K562 (cell line): Measurements from ENCODE around the gene ABCB4. TPM values are rescaled to one million over a fixed set of nuclear protein-coding genes. Genes with fewer than 3 reads are reported as not detected.

ENCODE experiments used
- ATAC-seq: fragments of 200-7000 bp; cut with Tn5 transposase; 3 replicates; pipeline ENCODE4 v1.9.1; 2020; ENCODE audit warnings: moderate library complexity
- BruUV-seq: library from RNA; stranded (reverse); fragments of 400-500 nt; replicated peaks from 2 replicates; lab custom pipeline; 2021; lab: Mats Ljungman, UMichigan
- CTCF ChIA-PET: fragments of 300-600 bp; formaldehyde crosslinking; extraction: SDS; loops from one replicate; lab custom pipeline; 2021; ENCODE audit warnings: low intra/inter-chr PET ratio; lab: Yijun Ruan, JAX
- POLR2A ChIA-PET: fragments of 300-600, 350-650 bp; sonication (Branson Sonifier 250); formaldehyde crosslinking; extraction: SDS; loops from one replicate; lab custom pipeline; 2021; ENCODE audit warnings: antibody characterized with exemption, inconsistent platforms; lab: Yijun Ruan, JAX
- DNase-seq, 4 experiments: peaks; one replicate each; pipeline versions ENCODE4 v3.0.0 to v3.0.0-alpha.2; 2011 to 2018; ENCODE audit warnings: low spot score in 3 of 4, mixed read lengths in 3 of 4; ENCODE audit errors: extremely low read depth in 1 of 4
- FAIRE-seq: peaks from 2 replicates; lab custom pipeline; 2011; peaks lifted over from hg19 to GRCh38; lab: Jason Lieb, UNC
- H2AFZ ChIP-seq: 2 replicates; pipeline ENCODE4 v1.6.0; 2011; ENCODE audit warnings: low read depth, low read length, control low read depth, inconsistent platforms
- H3K27ac ChIP-seq: fragments of 200-600 bp; 3 replicates; pipeline ENCODE4 v1.8.0; 2011; ENCODE audit warnings: low read depth, mild to moderate bottlenecking, control low read depth, inconsistent platforms, low read length, moderate library complexity, mixed read lengths; ENCODE audit errors: extremely low read depth
- H3K27me3 ChIP-seq, 2 experiments: fragments of 300-600 bp in 1 of 2; 2 replicates in 1 of 2; 3 replicates in 1 of 2; pipeline versions ENCODE4 v1.6.0 to v1.8.0; 2011; ENCODE audit warnings: inconsistent platforms in 2 of 2, low read length in 2 of 2, mild to moderate bottlenecking in 1 of 2, mixed read lengths in 1 of 2, moderate library complexity in 1 of 2; ENCODE audit not compliant: control insufficient read depth in 2 of 2, insufficient read depth in 2 of 2
- H3K36me3 ChIP-seq: fragments of 300-600 bp; 3 replicates; pipeline ENCODE4 v1.8.0; 2011; ENCODE audit warnings: mild to moderate bottlenecking, low read length, inconsistent platforms; ENCODE audit not compliant: control insufficient read depth, insufficient read depth
- H3K4me1 ChIP-seq, 2 experiments: fragments of 200-600 bp in 1 of 2; replicated peaks in 1 of 2; 2 replicates in 1 of 2; 3 replicates in 1 of 2; pipeline versions ENCODE4 v1.5.1 to v1.8.0; 2011; ENCODE audit warnings: inconsistent platforms in 2 of 2, low read length in 2 of 2, mild to moderate bottlenecking in 1 of 2, mixed read lengths in 1 of 2, moderate library complexity in 1 of 2; ENCODE audit not compliant: control insufficient read depth in 2 of 2, insufficient read depth in 2 of 2
- H3K4me2 ChIP-seq: 2 replicates; pipeline ENCODE4 v1.6.1; 2011; ENCODE audit warnings: low read length, control low read depth, inconsistent platforms, mixed read lengths; ENCODE audit not compliant: insufficient read depth
- H3K4me3 ChIP-seq: fragments of 200-600 bp; sonication (generic), shearing (Covaris generic); 2 replicates; pipeline ENCODE4 v1.5.1; 2016; ENCODE audit warnings: control low read depth, inconsistent platforms
- H3K79me2 ChIP-seq: fragments of 200-600 bp; 3 replicates; pipeline ENCODE4 v1.8.0; 2011; ENCODE audit warnings: low read length, inconsistent platforms; ENCODE audit not compliant: control insufficient read depth, insufficient read depth
- H3K9ac ChIP-seq, 2 experiments: 2 replicates each; pipeline versions ENCODE4 v1.6.0 to v1.6.1; 2011; ENCODE audit warnings: low read depth in 2 of 2, low read length in 2 of 2, control low read depth in 1 of 2, inconsistent platforms in 1 of 2, mild to moderate bottlenecking in 1 of 2, mixed read lengths in 1 of 2; ENCODE audit not compliant: insufficient read depth in 1 of 2
- H3K9me1 ChIP-seq: one replicate; pipeline ENCODE4 v1.6.0; 2011; ENCODE audit warnings: inconsistent platforms, mild to moderate bottlenecking, low read length, moderate library complexity; ENCODE audit not compliant: control insufficient read depth, insufficient read depth
- H3K9me3 ChIP-seq: replicated peaks from 2 replicates; pipeline ENCODE4 v1.5.1; 2011; ENCODE audit warnings: low read depth, low read length, inconsistent platforms; ENCODE audit not compliant: control insufficient read depth, insufficient read depth
- H4K20me1 ChIP-seq: replicated peaks from 2 replicates; pipeline ENCODE4 v1.6.1; 2011; ENCODE audit warnings: low read length, inconsistent platforms, mixed read lengths; ENCODE audit not compliant: control insufficient read depth, insufficient read depth
- FOXJ2 ChIP-seq: fragments of 200-800 bp; sonication (Bioruptor generic); IDR thresholded peaks from 2 replicates; pipeline ENCODE4 v1.6.1; 2016; ENCODE audit warnings: missing genetic modification characterization, missing compliant biosample characterization
- HDAC3 ChIP-seq: fragments of 450-650 bp; IDR thresholded peaks from 2 replicates; pipeline ENCODE4 v1.6.1; 2018; ENCODE audit warnings: borderline replicate concordance, mild to moderate bottlenecking, moderate library complexity; ENCODE audit not compliant: partially characterized antibody
- RFX5 ChIP-seq: IDR thresholded peaks from 2 replicates; pipeline ENCODE4 v1.6.1; 2011; ENCODE audit warnings: low read depth, mild to moderate bottlenecking, improper control_type of control experiment, low read length
- TAF1 ChIP-seq: IDR thresholded peaks from 2 replicates; pipeline ENCODE4 v1.6.1; 2011; ENCODE audit warnings: mild to moderate bottlenecking, low read length, moderate library complexity; ENCODE audit not compliant: insufficient read depth, control insufficient read depth, severe bottlenecking; ENCODE audit errors: extremely low read depth
- THAP12 ChIP-seq: fragments of 250-450 bp; sonication (Bioruptor Pico); IDR thresholded peaks from 2 replicates; pipeline ENCODE4 v1.9.0; 2021; ENCODE audit warnings: mild to moderate bottlenecking, inconsistent platforms
- ZBTB5 ChIP-seq: fragments of 450-650 bp; IDR thresholded peaks from 2 replicates; pipeline ENCODE4 v1.6.1; 2017; ENCODE audit warnings: antibody characterized with exemption
- ZNF12 ChIP-seq: sonication (generic); formaldehyde crosslinking; IDR thresholded peaks from 2 replicates; pipeline ENCODE4 v1.4.0; 2020; ENCODE audit warnings: mild to moderate bottlenecking, missing genetic modification reagents
- ZNF212 ChIP-seq: fragments of 450-650 bp; formaldehyde crosslinking; IDR thresholded peaks from 2 replicates; pipeline ENCODE4 v1.4.0; 2020; ENCODE audit warnings: mild to moderate bottlenecking
- ZNF23 ChIP-seq: fragments of 250-450 bp; sonication (Bioruptor Pico); IDR thresholded peaks from 2 replicates; pipeline ENCODE4 v1.4.0; 2020; ENCODE audit warnings: mild to moderate bottlenecking
- ZNF274 ChIP-seq: IDR thresholded peaks from 2 replicates; pipeline ENCODE4 v1.6.1; 2011; ENCODE audit warnings: low read depth, mild to moderate bottlenecking, low read length, moderate library complexity, borderline replicate concordance
- ZNF609 ChIP-seq: sonication (generic); formaldehyde crosslinking; IDR thresholded peaks from 2 replicates; pipeline ENCODE4 v1.8.1; 2023; ENCODE audit warnings: missing genetic modification reagents, mild to moderate bottlenecking, borderline replicate concordance
- WGBS: fragments of 100-300 bp; shearing (Covaris generic); methylation state at CpG from one replicate; pipeline ENCODE4 v1.1.6; 2016; ENCODE audit warnings: low coverage, mixed read lengths; ENCODE audit not compliant: insufficient coverage; ENCODE audit errors: missing lambda C conversion rate; 5-methylcytosine and 5-hydroxymethylcytosine counted together
- in situ Hi-C: fragments of 300-500 bp; cut with MboI; formaldehyde crosslinking; loops from 4 replicates; pipeline ENCODE4 v1.15.0; 2018; ENCODE audit warnings: inconsistent platforms, mixed read lengths
- intact Hi-C: fragments of 100-400 bp; cut with micrococcal nuclease; formaldehyde crosslinking; loops from 2 replicates; pipeline ENCODE4 v1.14.2; 2022
- polyA plus RNA-seq, 8 experiments: library from polyadenylated mRNA; depleted of rRNA in 4 of 8; stranded (reverse) in 5 of 8; unstranded in 3 of 8; fragments of >200 nt; fragmentation: Nextera tagmentation in 2 of 8; fragmentation: Illumina TruSeq in 1 of 8; extraction: Ambion mirVana in 2 of 8; extraction: Trizol in 1 of 8; gene quantifications; 2 replicates each; pipeline versions ENCODE4 v1.2.1 to v1.2.3, GENCODE V29; 2011 to 2014; ENCODE audit warnings: inconsistent platforms in 1 of 8, missing spikeins in 1 of 8
- total RNA-seq, 7 experiments: library from RNA; depleted of rRNA in 6 of 7; stranded (reverse); fragments of >200 nt in 6 of 7; fragmentation: Illumina TruSeq in 2 of 7; extraction: Trizol in 2 of 7; gene quantifications; 2 replicates each; pipeline versions ENCODE4 v1.2.1 to v1.2.3, GENCODE V29; 2011 to 2021; ENCODE audit warnings: low replicate concordance in 1 of 7
- TF ChIP-seq, protein P1 (sequence below), 2 experiments: fragments of 250-450 bp in 1 of 2; fragments of 450-650 bp in 1 of 2; sonication (Bioruptor Pico) in 1 of 2; IDR thresholded peaks; 2 replicates each; pipeline versions ENCODE4 v1.6.1 to v1.8.0; 2016 to 2021; ENCODE audit warnings: mild to moderate bottlenecking in 2 of 2, moderate library complexity in 2 of 2, missing compliant biosample characterization in 1 of 2, missing genetic modification characterization in 1 of 2

The ABCB4 gene
- total and polyA plus RNA-seq, 9 of the 15 experiments (the other 6 are each of a cell fraction or from before 2014, with no cell fraction given) = 0.06 to 0.73 (median 0.40) TPM

DNA sequence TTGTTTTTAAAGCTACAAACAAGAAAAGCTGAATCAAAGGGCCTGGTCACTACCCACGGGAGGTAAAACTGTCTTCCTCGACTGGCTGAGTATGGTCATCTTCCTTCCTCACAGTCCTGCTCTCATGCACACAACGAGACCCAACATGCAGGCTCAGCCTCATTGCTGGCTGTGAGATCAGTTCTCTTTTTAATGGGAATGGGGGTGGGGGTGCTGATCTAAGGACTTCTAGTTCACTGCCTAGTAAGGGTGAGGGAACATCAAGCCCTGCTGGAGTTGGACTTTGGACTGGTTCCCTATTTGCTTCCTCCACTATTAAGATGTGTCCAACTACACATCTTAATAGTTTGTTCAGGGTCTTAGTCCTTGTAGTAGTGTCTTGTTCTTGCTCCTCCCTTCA, 48.2 kb downstream of the ABCB4 start:
- in situ Hi-C loops (no loop called here), intact Hi-C loops (no loop called here)
- no peaks in the 10 kb centered on the region for H3K9me1 ChIP-seq
- no peak overlapping the region for H3K27ac ChIP-seq
- H3K4me2 ChIP-seq = no peak overlapping the region
- H3K36me3 ChIP-seq = no peaks in the 10 kb centered on the region
- FAIRE-seq (no peak), DNase-seq (no peak), ATAC-seq (no peak)
- no peaks in the 10 kb centered on the region for H3K79me2 ChIP-seq
- no peak overlapping the region for H2AFZ ChIP-seq
- H3K9ac ChIP-seq = no peak overlapping the region
- POLR2A ChIA-PET = interaction anchor here (0.7 kb wide), 1 partner anchor 138 kb away, joined by 3 read pairs; no protein-coding TSS in a partner anchor
- whole genome bisulfite sequencing = 2% methylated on average over 3 of the region's 3 CpGs
- H3K4me1 ChIP-seq = no peaks in the 10 kb centered on the region
- BruUV-seq = no TSS peak
- no peak overlapping the region for H3K4me3 ChIP-seq
- CTCF ChIA-PET = no interaction called here
- no peaks in the 10 kb centered on the region for H4K20me1 ChIP-seq
- no peaks in the 10 kb centered on the region for H3K9me3 ChIP-seq
- no peaks in the 10 kb centered on the region for H3K27me3 ChIP-seq
- TF ChIP-seq THAP12 (CRISPR knock-in tag) (no peak), TAF1 (no peak), ZNF12 (CRISPR knock-in tag) (no peak), HDAC3 (no peak), ZNF212 (CRISPR knock-in tag) (no peak), ZNF609 (CRISPR knock-in tag) (no peak), ZBTB5 (no peak), FOXJ2 (no peak), ZNF274 (no peak), ZNF23 (CRISPR knock-in tag) (no peak), RFX5 (no peak)
- TF ChIP-seq, protein P1, sequence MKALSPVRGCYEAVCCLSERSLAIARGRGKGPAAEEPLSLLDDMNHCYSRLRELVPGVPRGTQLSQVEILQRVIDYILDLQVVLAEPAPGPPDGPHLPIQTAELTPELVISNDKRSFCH (CRISPR knock-in tag; IDR thresholded peaks at IDR 0.05) = no peak
- TF ChIP-seq, protein P1 (tag; IDR thresholded peaks at IDR 0.05) = no peak
